ENCODE measurements around the gene RASSF1.
A peak's percentile ranks its signal among the peaks of the same experiment; 100 is the strongest.
"Not testable (repeated sequence)": the region's sequence is repeated elsewhere in the genome, so short reads cannot be mapped to it uniquely, and the experiment has no call there.

The RASSF1 gene

GRCh38 chr3:50299638-50299928 is 41.1 kb downstream of the RASSF1 start:
- no peak for ATAC-seq

- ATAC-seq: peak; percentile 86 to 89
These were observed 41.6 kb downstream of the RASSF1 start, which contains the start of the genes HYAL3 and NAA80 for GRCh38 chr3:50298836-50299637. TSS of gene HYAL3 (minus strand) at chr3:50299405. CDS start at chr3:50295602, 3,803 bp downstream. TSS of gene NAA80 (minus strand) at chr3:50299405. CDS start at chr3:50297463, 1,942 bp downstream.

GRCh38 chr3:50297896-50298725 is 42.5 kb downstream of the RASSF1 start:
- ATAC-seq: no peak

DNA sequence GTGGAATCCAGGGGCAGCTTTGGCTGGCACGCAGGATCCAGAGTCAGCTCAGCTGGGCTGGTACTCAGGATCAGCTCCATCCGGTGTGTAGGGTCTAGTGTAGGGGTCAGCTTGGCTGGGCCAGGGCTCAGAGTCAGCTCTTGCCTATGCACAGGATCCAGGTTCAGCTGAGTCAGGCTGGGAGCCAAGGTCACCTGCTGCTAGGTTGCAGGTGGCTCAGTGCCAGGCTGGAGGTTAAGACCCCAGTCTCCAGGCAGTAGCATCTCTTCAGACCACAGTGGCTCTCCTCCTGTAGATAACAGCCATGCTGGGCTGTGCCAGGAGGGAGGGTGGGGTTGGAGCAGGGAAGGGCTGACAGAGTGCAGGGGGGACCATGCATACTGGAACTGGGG is 43.3 kb downstream of the RASSF1 start:
- ATAC-seq: no peak

DNA sequence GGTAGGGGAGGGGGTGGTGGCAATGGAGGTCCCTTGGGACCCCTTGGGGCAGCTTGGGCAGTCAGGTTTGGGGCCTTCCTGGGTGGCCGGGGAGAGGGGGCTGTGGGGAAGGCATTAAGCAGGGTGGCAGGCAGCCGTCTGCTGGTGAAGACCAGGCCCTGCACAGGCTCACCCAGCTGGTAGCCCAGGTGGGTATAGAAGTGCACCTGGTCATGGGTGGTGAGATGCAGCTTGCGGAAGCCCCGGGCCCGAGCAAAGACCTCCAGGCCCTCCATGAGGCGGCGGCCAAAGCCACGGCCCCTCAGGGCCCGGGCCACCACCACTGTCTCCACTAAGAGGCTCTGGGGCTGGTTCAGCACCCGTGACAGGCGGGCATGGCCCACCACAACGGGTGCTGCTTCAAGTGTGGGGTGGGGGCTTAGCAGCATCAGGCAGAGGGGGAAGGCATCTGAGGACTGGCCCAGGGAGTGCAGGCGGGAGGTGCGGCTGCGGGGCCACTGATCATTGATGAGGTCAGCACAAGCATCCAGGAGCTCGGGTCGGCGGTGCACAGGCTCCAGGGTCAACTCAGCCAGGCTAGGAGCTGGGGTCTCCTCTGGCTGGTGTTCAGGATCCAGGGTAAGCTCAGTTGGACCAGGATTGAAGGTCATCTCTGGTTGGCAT is 43.8 kb downstream of the RASSF1 start:
- no peak for ATAC-seq

- ATAC-seq: no peak
These were observed 44.8 kb downstream of the RASSF1 start for GRCh38 chr3:50295553-50296431.

DNA sequence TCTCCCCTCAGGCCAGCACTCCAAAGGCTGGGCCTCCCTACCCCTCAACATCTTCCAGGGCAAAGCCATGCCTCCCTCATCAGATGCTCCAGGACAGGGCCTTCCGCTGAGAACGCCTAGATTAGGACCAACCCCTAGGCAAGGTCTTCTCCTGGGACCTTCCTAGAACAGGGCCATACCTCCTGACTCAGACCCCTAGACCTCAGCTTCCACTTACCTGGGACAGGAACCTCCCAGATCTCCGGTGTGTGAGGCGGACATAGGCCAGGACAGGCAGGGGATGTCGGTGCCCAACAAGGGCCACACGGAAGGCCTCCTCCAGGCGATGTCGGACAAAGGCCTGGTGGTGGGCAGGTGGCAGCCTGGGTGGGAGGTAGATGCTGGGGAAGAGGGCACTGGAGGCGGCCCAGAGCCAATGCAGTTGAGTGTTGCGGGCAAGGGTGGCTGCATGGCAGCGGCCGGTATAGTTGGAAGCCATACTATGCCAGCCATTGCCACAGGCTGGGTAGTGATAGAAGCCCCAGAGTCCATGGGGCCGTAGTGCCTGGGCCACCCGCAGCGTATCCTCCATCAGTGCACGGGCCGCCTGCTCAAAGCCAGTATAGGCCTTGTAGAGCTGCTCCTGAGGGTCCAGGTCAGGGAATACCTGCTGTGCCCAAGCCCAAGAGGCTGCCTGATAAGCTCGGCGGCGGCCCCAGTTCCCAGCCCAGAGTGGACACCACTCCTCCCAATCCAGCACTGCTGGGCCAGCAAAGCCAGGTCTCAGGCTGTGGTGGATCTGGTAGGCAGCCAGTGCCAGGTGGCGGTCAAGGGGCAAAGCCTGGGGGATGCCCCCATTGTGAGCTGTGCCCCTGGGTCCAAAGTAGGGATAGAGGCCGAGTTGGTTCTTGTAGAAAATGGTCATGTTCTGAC is 45.9 kb downstream of the RASSF1 start:
- ATAC-seq: no peak

- no peak for ATAC-seq
These were observed 46.5 kb downstream of the RASSF1 start for GRCh38 chr3:50294089-50294488.

GRCh38 chr3:50293079-50293801 is 47.4 kb downstream of the RASSF1 start:
- no peak for ATAC-seq

DNA sequence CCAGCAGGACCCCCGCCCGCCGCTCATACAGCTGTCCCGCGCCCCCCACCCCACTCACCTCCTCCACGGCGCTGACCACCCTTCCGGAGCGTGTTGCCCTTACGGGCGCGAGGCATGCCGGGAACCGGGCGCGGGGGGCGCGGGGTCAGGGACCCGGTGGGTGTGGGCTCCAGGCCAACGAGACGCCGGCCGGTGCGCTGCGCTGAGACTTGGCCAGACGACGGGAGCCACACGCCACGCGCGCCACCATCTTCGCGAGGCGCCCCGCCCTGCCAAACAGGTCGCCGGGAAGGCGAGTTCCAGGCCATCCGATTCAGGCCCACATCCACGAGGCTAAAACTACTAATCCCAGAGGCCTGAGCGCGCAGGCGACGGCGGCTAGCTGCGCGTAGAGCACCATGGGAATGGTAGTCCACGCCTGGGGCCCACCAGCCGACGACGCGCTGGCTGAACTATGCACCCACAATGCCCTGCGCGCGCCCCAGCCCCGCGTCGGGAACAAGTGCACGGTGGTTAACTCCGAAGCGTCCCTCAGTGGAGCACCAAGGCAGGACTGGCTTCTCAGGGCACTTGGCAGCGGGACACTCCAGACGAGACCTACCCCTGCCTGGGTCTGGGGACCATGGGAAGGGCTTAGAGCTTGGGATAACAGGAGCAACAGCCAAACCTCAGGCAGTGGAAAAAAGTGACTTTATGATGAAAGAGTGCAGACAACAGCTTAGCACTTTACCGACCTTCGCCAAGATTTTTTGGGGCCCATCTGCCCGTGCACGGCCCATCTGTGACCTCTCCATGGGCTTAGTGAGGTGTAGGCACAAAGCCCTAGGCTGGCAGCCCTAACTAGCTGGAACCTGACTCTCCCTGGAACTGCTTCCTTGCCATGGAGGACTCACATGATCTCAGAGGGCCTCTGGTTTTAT is 48.2 kb downstream of the RASSF1 start, which contains the start of gene IFRD2:
TSS of gene IFRD2 (minus strand) at position 271 of the 920 bp plus-strand sequence. CDS start at position 116, 155 bp downstream.
- peak; percentile 97 to 99 for ATAC-seq

- no peak for ATAC-seq
These were observed 50.4 kb downstream of the RASSF1 start for GRCh38 chr3:50290161-50290641.

DNA sequence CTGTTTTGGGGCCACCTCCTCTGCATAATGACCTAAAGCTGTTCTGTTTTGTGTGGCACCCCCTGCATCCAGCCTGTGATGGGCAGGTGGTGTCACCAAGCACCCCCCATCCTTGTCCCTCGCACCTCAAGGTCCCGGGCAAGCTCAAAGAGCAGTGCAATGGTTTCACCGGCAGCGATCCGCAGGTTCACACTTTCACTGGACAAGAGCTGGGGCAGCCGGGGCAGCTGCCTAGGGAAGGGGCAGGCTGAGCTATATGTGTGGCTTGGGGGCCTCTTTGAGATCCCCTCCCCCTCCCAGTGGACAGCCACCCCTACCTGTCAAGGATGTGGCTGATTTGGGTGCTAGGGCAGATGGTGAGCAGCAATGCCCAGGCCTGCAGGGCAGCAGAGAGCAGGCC is 51.5 kb downstream of the RASSF1 start:
- no peak for ATAC-seq

GRCh38 chr3:50288387-50289007 is 52.1 kb downstream of the RASSF1 start:
- ATAC-seq: no peak

DNA sequence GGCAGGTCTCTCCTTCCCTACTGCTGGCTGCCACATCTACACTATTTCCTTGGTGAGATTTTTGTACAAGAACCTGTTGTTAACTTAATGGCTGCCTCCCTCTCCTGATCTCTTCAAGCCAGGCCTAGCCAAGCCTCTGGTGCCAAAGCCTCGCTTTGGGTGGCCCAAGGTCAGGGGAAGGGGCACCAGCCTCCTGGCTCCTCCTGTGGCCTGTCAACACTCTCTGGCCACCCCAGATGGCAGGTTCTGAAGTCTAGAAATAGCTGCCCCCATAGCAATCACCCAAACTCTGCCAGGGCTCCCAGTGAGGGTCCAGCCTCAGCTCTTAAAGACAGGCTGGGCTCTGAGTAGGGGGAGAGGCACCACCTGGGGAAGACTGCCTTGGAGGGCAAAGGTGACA is 53.4 kb downstream of the RASSF1 start:
- no peak for ATAC-seq

DNA sequence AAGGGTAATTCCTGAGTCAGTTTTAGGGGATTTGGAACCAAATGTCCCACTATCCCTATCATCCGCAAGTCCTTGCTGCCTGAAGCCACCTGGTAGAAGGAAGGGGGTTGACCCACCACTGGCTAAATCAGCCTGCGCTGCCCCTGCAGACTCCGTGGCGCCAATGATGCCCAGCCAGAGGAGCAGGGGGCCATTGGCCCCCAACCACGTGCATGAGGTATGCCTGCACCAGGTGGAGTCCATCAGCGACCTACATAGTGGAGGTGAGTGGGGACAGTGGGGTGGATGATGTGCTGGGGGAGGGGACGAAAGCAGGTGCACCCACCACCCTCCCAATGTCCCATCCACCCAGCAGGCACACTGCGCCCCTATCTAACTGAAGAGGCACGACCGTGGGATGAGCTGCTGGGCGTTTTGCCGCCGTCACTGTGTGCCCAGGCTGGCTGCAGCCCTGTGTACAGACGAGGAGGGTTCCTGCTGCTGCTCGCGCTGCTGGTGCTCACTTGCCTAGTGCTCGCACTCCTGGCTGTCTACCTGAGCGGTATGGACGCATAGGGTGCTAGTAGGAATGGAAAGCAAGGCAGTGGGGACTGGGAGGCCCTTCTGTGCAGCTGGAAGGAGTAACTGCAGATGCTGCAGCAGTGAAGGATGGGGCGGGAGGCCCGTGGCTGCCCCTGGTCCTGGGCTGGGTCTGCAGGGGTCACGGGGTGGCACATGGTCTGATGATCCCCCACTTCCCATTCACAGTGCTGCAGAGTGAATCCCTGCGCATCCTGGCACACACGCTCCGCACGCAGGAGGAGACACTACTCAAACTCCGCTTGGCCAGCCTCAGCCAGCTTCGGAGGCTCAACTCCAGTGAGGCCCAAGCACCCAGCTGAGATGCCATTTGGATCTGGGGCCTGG is 54.1 kb downstream of the RASSF1 start:
- ATAC-seq: no peak

DNA sequence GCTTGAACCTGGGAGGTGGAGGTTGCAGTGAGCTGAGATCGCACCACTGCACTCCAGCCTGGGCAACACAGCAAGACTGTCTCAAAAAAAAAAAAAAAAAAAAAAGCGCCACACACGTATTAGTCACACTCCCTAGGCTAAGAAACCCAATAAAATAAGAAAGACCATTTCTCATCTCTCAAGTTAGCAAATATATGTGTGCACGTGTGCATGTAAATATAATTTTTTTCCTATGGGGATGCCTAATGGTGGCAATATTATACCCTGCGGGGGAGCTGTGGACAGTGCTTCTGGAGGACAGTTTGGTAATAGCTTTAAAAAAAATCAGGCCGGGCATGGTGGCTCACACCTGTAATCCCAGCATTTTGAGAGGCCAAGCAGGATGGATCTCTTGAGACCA is 56.5 kb downstream of the RASSF1 start:
- not testable (repeated sequence) for ATAC-seq

Measured in activated CD4-positive, CD25-positive, alpha-beta regulatory T cell treated with anti-CD3 and anti-CD28 coated beads, Interleukin-2, amount 50 U/mL, for 24 hours (primary cell).